Transverse colon (tissue), 3 donors: ENCODE data around the gene ZC2HC1C.

ENCODE experiments used
- CTCF ChIP-seq, 5 experiments: fragments of 200-600 bp in 3 of 5; fragments of 450-650 bp in 2 of 5; sonication (generic) in 3 of 5; IDR thresholded peaks; 1 replicate in 2 of 5; 2 replicates in 3 of 5; pipeline ENCODE4 v1.5.1; 2016 to 2017; ENCODE audit warnings: antibody characterized with exemption in 5 of 5, inconsistent platforms in 3 of 5, mild to moderate bottlenecking in 2 of 5, moderate library complexity in 1 of 5
- EP300 ChIP-seq: sonication (generic); formaldehyde crosslinking; IDR thresholded peaks from one replicate; pipeline ENCODE4 v1.6.1; 2017; ENCODE audit warnings: antibody characterized with exemption, low read depth

GRCh38 chr14:75126679-75127473 is 57.4 kb downstream of the ZC2HC1C start, which contains the start of gene NEK9:
- TF ChIP-seq CTCF (IDR thresholded peaks at IDR 0.05), result no peak
- TF ChIP-seq EP300, result no peak
